HG03097 (cell line): ENCODE results near the gene DUS1L.

Experiments
- ATAC-seq: cut with Tn5 transposase; IDR thresholded peaks from one replicate; pipeline ENCODE4 v1.9.1; 2021; ENCODE audit not compliant: unreplicated experiment, low FRiP score

DUS1L gene

DNA sequence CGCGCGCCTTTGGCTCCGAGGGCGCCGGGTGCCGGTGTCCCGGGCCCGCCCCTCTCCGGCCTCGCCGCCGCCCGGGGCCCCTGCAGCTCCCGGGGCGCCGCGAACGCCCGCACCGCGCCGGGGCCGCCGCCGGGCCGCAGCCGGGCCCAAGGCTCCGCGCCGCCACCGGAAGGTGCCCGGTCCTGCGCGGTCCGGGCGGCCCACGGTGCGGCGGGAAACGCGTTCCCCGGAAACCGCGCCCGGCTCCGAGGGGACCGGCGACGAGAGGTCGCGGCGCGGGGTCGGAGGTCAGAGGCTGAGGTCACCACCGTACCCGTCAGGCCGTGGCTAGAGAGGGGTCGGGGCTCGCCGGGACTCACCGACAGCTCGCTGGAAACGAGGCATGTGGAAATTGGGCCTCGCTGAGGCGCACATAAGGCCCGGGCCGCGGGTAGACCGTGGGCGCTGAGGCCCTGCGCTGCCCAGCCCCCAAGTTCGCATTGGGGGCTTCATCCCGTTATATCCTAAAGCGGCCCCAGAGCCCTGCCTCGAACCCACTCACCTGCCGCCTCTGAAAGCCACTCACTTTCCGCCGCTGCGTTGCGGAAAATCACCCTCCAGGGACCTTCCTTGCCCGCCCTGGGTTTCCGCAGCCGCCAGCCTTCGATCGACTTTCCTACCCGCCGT is at the start of gene DUS1L:
DUS1L (minus strand) TSS at position 167 of the 666 bp plus-strand sequence. CDS start 745 bp downstream, outside the sequence.
- ATAC-seq: peak; percentile 69

DNA sequence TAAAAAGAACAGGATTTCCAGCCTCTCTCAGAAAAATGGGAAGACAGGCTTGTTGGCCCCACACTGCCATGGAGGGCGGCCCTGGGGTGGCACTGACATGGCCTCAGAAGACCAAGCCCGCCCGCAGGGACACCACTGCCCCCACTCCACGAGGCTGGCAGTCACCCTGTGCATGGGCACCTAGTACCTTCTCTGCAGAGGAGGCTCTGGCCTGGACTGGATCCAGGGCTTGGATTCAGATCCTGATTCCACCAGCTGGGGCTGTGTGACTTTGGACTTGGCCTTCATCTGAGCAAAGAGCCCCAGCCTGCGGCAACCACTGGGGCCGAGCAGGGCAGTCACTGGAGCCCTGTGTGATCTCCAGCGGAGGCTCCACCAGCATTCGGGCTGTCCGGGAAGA is 49.3 kb upstream of the DUS1L start:
- no peak for ATAC-seq

DNA sequence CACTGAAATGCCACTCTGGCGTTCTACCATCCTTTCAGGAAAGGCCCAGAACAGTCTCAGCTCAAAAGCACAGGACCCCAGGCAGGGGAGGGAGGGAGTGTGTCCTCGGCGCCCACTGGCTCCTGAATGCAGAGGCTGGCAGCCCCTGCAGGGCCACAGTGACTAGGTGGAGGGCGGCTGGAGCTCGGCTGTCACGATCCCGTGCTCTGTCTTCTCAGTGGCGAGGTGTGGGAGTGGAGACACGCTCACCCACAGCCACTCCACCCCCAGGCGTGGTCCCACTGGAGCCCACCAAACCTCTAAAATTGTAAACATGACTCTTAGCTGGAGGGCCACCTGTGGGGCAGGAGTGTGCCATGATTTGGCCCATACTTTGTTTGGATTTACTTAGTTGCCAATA is 48.8 kb upstream of the DUS1L start:
- ATAC-seq: no peak

DNA sequence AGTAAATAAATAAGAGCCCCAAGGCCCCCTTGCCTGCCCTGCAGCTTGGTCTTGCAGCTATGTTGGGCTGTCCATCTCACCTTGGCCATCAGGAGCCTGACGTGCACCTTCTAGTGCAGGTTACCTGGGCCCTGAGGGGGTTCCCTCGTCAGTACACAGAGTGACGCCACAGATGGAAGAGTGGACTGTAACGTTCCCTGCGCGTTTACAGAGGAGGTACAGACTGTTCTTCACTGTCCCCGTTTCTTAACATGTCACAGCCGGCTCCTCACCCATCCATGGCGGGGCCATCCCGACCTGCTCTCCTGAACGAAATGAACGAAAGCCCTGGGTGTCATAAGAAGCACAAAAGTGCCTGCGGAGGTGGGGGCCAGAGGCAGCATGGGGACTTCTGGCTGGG is 48.3 kb upstream of the DUS1L start:
- ATAC-seq: no peak

DNA sequence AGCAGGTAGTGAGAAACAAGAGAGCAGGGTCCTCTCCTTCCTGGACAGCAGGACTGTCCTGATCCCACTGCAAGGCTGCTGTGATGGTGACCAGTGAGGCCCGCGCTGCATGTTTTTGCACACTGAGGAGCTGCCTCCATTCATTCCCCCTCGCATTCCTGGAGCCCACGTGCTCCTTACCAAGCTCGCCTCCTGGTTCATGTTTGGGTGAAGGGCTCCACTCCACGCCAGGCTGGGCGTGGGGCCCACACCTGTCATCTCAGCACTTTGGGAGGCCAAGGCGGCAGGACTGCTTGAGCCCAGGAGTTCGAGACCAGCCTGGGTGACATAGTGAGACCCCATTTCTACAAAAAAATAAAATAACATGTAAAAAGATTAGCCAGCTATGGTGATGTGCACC is 47.8 kb upstream of the DUS1L start:
- no peak for ATAC-seq

DNA sequence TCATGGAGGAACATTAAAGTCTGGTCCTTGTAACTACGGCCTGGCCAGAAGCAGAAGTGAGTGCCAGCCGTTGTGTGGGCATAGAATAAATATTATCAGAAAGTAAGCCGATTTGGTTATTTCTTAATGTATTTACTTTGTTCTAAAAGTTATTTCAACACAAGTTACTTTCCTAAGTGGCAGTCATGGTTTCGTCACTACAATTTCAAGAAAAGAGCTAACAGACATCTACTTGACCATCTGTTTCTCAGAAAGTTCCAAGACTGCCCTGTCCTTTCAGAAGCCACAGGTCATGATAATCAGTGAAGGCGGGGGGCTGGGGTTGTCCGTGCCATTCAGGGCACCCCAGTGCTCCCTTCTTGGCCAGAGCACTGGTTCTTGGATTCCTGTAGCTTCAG is 47.3 kb upstream of the DUS1L start:
- no peak for ATAC-seq

DNA sequence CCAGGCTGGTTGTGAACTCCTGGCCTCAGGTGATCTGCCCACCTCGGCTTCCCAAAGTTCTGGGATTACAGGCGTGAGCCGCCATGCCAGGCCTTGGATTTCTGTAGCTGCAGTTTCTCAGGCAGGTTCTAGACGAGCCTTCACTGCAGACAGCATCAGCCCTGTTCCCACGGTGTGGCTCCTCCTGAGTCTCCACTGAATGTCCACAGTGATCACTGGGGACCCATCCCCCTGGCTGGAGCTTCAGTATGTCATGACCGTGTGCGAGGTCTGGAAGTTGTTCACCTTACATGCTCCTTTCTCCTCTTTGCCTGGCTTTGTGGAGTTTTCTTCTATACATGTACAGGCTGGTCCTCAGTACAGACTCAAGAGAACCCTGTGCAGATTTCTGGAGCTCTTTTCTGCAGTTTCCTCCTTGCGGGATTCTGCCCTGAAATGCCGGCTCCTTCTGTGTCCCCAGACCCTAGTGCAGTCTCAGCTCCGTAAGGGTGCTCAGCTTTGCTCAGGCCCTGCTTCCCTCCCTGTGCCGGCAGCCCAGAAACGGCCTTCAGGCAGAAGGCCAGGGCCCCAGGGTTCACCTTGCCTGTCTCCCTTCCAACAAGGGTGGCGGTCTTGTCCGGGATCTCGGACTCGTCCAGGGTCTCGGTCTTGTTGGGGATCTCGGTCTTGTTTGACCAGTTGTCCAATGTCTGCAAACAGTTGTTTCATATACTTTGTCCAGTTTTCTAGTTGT is 46.7 kb upstream of the DUS1L start:
- ATAC-seq: no peak

DNA sequence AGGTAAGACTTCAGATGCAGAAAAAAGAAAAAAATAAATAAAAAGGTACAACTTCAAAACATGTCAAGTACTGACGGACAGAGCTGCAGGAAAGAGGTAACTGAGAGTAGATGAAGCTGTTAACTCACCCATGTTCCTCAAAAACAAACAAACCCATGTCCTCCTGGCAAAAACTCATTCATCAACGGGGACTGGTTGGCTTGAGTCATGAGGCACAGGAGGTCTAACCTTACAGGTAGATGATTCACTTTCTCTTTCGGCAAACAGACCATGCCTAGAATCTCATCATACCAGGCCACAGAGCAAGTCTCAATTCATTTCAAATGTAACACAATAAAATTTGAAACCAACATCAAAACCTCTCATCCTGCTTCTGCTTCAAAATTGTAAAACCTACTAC is 44.7 kb upstream of the DUS1L start:
- no peak for ATAC-seq

DNA sequence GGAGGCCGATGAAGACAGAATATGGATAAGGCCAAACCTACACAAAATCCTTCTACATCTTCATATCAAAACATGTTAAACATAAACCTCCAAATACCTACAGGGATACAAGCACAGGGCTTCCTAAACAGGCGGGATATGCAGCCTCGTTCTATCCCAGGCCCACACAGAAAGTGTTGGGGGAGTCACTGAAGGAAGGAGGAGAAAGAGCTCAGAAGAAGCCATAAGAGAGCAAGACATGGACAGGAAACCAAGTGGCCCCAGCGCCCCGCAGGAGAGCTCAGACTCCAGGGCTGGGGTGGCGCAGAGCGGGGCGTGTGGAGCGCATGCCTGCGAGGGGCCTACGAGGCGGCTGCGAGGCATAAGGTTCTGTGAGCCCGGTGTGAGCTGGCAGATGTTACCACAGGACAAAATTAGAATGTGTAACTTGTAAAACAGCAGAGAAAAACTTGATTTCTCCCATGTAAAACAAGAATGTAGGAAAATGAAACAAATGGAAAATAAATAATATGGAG is 43.4 kb upstream of the DUS1L start:
- no peak for ATAC-seq

DNA sequence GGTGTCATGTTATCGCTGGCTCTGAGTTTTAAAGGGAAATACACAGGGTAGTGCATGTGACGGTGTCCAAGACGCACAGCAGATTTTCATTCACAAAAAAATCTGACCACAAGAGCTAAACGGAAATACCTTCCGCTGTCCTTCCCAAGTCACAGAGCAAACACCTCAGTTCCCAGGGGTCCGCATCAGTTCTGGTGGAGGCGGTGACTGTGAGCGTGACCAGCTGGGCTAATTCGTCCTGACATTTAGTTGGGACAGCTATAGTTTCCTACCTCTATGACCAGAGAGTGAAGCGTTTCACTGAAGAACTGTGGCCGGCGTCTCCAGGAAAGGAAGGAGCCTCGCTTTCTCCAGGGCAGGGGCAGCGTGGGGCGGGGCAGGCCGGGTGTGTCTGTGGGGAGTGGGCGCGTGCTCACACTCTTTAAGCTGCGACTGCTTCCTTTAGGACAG is 42.9 kb upstream of the DUS1L start:
- no peak for ATAC-seq

DNA sequence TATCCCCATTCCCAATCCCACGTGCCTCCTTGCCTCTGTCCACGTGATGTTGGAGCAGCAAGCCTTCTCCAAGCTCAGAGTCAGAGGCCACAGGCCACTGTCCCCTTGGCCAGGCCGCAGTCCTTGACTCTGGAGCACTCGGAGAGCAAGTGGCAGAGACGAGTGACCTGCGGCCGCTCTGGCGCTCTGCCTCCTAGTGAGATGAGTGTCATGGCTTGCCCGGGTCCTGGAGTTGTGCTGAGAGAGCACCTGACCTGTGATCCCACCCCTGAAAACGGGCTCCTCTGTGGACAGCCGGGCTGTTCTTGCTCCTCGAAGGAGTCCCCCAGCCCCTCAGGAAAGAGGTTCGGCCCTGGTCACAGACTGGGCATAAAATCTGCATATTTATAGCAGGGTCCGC is 42.4 kb upstream of the DUS1L start:
- no peak for ATAC-seq

DNA sequence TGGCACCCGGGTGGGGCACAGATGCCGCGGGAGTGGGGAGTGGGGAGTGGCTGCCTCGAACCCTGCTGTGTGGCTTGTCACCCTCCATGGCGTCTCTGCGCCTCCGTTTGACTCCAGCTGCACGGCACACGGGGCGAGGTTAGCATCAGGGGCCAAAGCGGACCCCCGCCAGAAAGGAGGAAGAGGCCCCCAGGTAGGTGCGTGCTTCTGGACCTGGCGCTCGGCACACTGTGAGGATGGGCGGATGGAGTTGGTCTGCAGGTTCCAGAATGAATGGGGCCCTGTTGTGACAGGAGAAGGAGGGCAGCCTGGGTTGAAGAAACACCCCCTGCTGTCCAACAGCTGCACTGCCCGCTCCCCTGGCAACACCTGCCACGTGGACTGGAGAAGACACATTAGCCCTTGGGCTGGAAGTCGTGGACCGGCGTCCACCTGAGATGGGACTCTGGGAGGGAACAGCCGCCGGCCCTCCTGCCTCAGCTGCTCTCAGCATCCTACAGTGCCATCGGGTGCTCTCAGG is 41.8 kb upstream of the DUS1L start:
- ATAC-seq: no peak

DNA sequence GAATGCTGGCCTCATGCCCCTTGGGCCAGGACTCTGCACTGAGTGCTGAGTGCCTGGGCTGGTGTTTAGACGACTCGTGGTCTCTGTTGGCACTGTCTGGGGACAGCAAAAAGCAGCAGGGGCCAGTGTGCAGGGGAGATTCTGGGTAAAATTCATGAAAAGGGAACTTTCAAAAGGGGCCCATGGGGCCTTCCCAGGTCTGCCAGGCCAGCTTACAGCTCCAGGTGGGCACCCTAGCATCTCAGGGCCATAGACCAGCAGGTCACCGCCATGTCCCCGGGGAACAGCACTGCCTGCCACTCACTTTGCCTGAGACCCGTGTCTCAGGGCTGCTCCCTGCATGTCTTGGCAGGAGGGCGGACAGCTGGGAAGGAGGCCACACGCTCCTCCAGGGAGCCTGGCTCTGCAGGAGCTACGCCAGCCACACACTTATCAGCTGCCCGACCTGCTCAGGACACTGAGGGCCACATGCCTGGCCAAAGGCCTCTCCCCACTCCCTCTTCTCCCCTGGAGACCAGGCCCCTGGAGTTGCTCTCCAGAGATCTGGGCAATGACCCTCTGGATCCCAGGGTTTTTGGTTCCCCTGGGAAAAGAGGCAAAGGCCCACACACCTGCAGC is 41.2 kb upstream of the DUS1L start:
- no peak for ATAC-seq

DNA sequence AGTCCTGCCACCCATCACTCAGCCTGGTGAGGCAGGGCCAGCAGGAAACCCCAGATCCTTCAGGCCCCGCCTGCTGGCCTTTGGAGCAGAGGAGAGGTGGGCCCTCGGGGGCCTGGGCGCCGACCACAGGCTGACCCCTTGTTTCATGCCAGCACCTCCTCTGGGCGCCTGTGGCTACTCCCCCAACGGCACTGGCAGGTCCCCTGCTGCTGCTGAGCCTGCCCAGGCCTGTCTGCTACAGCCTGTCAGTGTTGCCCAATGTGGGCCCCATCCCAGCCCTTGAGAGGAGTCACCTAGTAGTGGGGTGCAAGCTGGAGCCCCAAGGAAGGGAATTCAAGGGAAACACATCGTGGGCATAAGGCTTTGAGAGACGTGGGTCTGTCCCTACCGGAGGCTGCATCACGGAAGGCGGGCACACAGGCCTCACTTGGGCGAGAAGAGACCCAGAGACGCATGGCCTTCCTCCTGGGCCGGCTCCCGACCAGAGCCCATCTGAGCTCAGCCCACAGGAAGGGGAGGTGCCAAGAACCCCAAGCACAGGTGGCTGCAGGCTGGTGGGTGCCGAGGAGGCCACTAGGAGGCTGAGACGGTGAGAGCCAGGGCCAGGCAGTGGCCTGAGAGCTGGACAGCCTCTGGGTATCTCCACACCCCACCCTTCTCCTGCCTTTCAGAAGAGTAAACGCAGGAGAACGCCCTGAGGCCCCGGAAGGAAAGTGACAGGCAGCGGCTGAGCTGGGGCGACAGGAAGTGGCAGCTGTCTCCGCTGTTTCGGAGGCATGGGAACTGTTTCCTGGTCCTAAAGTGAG is 40.5 kb upstream of the DUS1L start:
- ATAC-seq: no peak

DNA sequence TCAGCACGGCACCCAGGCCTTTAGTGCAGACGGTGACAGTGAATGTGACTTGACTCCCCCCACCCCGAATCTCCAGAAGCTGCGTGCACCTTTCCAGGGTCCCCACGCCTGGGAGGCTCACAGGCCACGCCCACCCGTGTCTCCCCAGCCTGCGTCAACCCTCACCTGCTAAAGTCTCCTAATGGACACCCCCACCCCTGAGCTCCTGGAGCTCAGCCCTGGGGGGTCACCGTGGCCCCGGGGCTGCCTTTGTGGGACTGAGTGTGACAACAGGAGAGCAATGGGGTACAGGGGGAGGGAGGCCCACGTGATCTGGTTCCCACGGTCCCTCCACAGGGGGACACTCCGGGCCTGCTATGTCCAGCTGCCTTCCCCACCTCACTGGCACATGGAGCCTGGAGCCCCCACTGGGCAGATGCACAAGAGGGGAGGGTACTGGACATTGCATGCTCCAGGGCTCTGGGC is 39.8 kb upstream of the DUS1L start:
- no peak for ATAC-seq

DNA sequence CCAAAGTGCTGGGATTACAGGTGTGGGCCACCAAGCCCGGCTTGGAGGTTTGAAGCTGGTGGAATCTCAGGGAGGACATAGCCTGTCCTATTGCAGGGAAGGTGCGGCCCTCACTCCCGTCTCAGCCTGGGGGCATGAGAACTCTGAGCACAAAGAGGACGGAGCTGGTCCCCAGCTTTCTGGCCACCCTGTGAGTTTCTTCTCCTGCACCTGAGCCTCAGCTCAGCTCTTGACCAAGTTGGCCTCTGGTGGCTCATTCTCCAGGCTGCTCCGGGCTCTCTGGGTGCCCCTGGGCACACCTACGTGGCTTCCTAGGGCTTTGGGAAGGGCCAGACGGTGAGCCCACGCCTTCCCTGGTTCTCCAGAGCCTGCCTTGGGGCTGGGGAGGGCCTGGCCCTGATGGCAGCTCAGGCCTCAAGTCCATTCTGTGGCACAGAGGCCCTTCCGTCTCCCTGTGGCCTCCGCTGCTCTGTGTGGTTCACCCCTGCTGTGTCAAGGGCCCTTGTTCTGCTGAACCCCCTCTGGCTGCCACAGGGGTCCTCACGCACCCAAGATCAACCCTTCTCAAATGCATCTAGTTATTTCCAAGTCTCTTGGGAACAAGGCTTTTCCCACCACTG is 39.3 kb upstream of the DUS1L start:
- no peak for ATAC-seq

DNA sequence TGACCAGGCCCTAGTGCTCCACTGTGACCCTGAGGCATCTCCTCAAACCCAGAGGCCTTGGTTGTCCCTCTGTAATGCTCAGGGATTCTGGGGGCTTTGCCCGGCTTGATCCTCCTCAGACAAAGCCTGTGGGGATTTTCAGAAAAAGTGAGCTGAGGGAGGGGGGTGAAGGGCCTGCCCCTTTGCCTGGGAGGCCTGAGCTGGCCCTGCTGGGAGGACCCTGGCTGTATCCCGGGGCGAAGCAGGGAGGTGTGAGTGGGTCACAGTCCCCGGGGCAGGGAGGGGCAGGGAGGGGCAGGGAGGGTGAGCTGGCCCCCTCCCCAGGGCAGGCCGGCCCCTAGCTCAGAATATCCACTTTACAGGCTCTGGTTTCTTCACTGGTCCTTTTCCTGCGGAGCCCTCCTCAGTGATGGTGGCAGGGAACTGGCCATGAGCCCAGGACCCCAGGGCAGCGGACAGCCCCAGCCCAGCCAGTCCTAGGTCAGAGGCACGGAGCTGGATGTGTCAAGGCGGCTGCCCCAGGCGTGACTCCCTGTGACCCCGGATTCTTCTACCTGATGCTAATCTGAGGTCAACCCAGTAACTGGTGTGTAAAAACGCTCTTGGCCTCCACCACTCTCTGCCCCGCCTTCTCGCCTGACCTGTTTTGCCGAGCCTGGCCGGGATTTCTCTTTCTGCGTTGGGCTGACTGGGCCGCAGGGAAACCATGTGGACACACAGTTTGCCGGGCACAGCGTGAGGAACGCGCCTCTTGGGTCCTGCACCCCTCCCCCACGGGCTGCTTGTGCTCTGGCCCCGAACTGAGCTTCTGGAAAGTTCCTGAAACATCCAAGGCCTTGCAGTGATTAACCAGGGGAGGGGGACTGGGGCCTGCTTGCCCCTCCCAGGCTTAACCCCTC is 38.2 kb upstream of the DUS1L start:
- no peak for ATAC-seq

DNA sequence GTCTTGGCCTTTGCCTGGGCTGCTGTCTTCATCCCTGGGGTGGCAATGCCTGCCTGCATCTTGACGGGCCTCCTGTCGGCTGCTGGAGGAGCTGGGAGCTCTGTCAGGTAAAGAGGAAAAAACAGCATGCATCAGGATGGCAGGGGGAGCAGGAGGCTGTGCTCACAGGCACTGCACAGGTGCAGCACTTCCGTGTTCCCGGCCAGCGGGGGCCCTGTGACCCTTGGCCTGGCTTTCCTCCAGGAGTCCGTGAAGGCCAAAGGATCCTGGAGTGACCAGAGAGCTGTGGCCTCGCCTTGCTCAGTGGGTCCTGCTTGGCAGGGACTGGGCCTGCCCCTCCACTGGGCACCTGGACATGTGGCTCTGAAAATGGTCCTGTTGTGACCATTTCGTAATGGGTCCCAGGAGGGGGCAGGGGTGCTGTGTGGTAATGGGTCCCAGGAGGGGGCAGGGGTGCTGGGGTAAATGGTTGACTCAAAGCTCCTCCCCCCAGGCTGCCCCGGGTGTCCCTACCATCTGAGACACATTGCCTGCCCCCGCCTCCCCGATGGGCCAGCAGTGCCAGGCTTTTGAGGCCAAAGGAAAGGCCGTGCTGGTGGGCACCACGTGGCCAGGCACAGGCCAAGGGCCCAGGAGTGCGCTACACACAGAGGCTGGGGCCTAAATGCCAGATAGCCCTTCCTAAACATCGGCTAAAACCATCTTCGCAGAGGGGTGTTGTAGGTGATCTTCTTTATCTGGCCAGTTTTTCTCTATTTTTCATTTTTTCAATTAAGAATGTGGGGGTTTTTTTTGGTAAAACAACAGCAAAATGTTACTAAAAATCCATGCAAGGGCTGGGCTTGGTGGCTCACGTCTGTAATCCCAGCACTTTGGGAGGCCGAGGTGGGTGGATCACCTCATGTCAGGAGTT is 36.4 kb upstream of the DUS1L start:
- ATAC-seq: no peak
